ENCODE measurements around the gene FADS3. TPM values are rescaled to one million over a fixed set of nuclear protein-coding genes. Genes with fewer than 3 reads are reported as not detected.

Gene FADS3
- total and polyA plus RNA-seq, 12 donors, result 54.9 to 217 (median 75.2) TPM

GRCh38 chr11:61907871-61908729 lies 16.8 kb upstream of the FADS3 start:
- DNase-seq (no peak), ATAC-seq (no peak)
- H3K4me1 ChIP-seq, result peaks cover 10 to 49% (median 32%) of the 10 kb centered on the region in 9 donors
- TF ChIP-seq CTCF (IDR thresholded peaks at IDR 0.05), result no peak
- WGBS, 2 donors, result 90 to 92% methylated on average over 21 of the region's 21 CpGs
- H3K36me3 ChIP-seq, result peaks cover 0 to 43% (median 5%) of the 10 kb centered on the region in 9 donors
- H3K4me3 ChIP-seq, result no peak overlapping the region
- no peaks in the 10 kb centered on the region for H3K27me3 ChIP-seq
- intact Hi-C loops (cut with DNase I), result loop anchor here in 1 of 10 donors (5.0 kb wide), 1 partner anchor 39 kb away; no protein-coding TSS in a partner anchor
- peak overlapping the region in 6 of 10 donors; percentile 7 to 74 (median 46) for H3K27ac ChIP-seq
- H3K9me3 ChIP-seq, result no peaks in the 10 kb centered on the region

DNA sequence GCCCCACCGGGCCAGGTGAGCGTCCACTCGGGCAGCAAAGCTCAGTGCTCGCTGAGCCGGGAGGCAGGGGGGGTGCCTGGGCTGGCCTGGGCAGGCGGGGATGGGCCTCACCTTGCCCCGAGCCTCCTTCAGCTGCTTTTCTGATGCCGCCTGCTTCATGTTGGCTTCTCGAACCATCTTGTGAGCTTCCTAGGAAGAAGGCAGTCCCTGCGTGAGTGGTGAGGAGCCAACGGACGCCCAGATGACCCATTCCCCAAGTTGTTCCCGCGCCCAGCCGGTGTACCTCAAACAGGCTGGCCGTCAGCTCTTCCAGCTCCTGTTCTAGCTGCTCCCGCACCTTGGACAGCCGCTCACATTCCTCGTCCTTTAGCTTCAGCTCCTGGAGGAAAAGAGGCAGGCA lies 15.9 kb upstream of the FADS3 start:
- Histone ChIP-seq H3K36me3 (peaks cover 0 to 48% (median 5%) of the 10 kb centered on the region in 9 donors), H3K4me1 (peaks cover 9 to 43% (median 31%) of the 10 kb centered on the region in 9 donors), H3K9me3 (no peaks in the 10 kb centered on the region), H3K27ac (no peak overlapping the region), H3K27me3 (no peaks in the 10 kb centered on the region), H3K4me3 (no peak overlapping the region)
- intact Hi-C loops (cut with DNase I), result loop anchor here in 1 of 10 donors (5.0 kb wide), 1 partner anchor 40 kb away; no protein-coding TSS in a partner anchor
- ATAC-seq (no peak), DNase-seq (no peak)
- no peak for TF ChIP-seq CTCF (IDR thresholded peaks at IDR 0.05)
- WGBS, 2 donors, result 94 to 96% methylated on average over 19 of the region's 19 CpGs

DNA sequence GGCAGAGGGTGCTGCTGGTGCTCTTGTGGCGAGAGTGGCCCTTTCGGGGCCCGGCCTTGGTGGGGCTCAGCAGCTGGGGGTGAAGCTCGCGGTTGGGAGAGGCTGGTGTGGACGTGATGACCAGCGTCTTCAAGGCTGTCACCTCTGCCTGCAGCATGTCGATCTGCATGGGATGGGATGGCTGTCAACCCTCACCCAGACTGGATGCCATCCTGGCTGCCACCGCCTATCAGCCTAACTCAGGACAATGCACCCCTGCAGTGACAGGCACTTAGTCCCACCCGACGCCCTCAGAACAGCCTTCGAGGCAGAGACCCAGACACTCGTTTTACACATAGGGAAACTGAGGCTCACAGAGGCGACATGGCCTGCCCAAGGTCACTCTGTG lies 15.2 kb upstream of the FADS3 start:
- ATAC-seq (no peak), DNase-seq (no peak)
- Histone ChIP-seq H3K36me3 (peaks cover 0 to 56% (median 7%) of the 10 kb centered on the region in 9 donors), H3K4me3 (no peak overlapping the region), H3K4me1 (peaks cover 4 to 35% (median 23%) of the 10 kb centered on the region in 9 donors), H3K27me3 (no peaks in the 10 kb centered on the region), H3K27ac (no peak overlapping the region), H3K9me3 (no peaks in the 10 kb centered on the region)
- no peak for TF ChIP-seq CTCF (IDR thresholded peaks at IDR 0.05)
- 89 to 90% methylated on average over 14 of the region's 14 CpGs for WGBS, 2 donors
- intact Hi-C loops (cut with DNase I), result loop anchor here in 1 of 10 donors (5.0 kb wide), 1 partner anchor 41 kb away; no protein-coding TSS in a partner anchor

- intact Hi-C loops (cut with DNase I), result loop anchor here in 1 of 10 donors (5.0 kb wide), 1 partner anchor 41 kb away; no protein-coding TSS in a partner anchor
These were observed 14.6 kb upstream of the FADS3 start for GRCh38 chr11:61905801-61906521.

More at GRCh38 chr11:61905801-61906521, 14.6 kb upstream of the FADS3 start:
- H3K4me3 ChIP-seq, result no peak overlapping the region
- peaks cover 0 to 61% (median 7%) of the 10 kb centered on the region in 9 donors for H3K36me3 ChIP-seq
- DNase-seq (no peak), ATAC-seq (no peak)
- no peak overlapping the region for H3K27ac ChIP-seq
- TF ChIP-seq CTCF (IDR thresholded peaks at IDR 0.05), result no peak
- H3K9me3 ChIP-seq, result no peaks in the 10 kb centered on the region
- no peaks in the 10 kb centered on the region for H3K27me3 ChIP-seq
- 85 to 90% methylated on average over 14 of the region's 14 CpGs for WGBS, 2 donors
- peaks cover 3 to 30% (median 18%) of the 10 kb centered on the region in 9 donors for H3K4me1 ChIP-seq
